ENCODE results near the gene TTBK2.
"Not testable (repeated sequence)": the region's sequence is repeated elsewhere in the genome, so short reads cannot be mapped to it uniquely, and the experiment has no call there.

Gene TTBK2

DNA sequence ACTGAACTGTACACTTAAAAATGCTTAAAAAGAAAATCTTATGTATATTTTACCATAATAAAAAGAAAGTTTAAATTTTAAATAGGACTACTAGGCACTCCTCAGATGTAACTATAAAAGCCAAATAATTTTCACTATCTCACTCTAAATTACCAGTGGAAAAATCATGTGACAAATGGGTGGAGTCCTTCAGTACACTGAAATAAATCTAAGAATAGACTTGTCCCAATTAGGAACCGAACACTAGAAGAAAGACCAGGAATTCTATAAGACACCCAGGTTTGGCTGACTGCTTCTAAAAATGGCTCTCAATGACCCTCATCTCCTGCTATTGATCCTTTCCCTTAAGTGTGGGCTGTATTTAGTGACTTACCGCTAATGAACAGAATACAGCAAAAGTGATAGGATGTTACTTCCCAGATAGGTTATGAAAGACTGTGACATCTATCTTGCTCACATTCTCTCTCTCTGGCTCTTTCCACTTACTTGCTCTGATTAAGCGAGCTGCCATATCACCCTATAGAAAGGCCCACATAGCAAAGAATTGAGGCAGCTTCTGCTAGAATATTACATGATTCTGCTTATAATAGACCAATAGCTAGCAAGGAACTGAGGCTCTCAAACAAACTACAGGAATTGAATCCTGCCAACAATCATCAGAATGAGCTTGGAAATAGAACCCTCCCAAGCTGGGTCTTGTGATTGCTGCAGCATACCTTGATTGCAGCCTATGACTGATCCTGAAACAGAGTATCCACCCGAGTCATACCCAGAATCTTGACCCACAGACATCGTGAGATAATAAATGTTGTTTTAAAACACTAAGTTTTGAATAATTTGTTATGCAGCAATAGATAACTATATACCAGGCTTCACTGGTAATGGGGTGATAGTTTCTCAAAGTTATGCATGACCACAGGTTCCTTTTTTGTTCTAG lies 16.9 kb downstream of the TTBK2 start:
- H3K4me3 ChIP-seq (replicated peaks; ENCODE audit: insufficient read depth, low read length), result no peak overlapping the region
- no peak for TF ChIP-seq SPI1 (IDR thresholded peaks at IDR 0.05; ENCODE audit: borderline replicate concordance, low read depth)
- no peak for TF ChIP-seq POLR2AphosphoS5 (IDR thresholded peaks at IDR 0.05; ENCODE audit: low read depth)
- H3K27me3 ChIP-seq (ENCODE audit: insufficient read depth, poor library complexity, severe bottlenecking), result no peaks in the 10 kb centered on the region
- H3K27ac ChIP-seq (replicated peaks), result no peak overlapping the region
- DNase-seq (ENCODE audit: low read depth in 1 of 2, low spot score in 1 of 2), result no peak

GRCh38 chr15:42893911-42894310 lies 26.7 kb downstream of the TTBK2 start:
- not testable (repeated sequence) for H3K4me3 ChIP-seq (replicated peaks; ENCODE audit: insufficient read depth, low read length); H3K27me3 ChIP-seq (ENCODE audit: insufficient read depth, poor library complexity, severe bottlenecking); DNase-seq (ENCODE audit: low read depth in 1 of 2, low spot score in 1 of 2); H3K27ac ChIP-seq (replicated peaks)

DNA sequence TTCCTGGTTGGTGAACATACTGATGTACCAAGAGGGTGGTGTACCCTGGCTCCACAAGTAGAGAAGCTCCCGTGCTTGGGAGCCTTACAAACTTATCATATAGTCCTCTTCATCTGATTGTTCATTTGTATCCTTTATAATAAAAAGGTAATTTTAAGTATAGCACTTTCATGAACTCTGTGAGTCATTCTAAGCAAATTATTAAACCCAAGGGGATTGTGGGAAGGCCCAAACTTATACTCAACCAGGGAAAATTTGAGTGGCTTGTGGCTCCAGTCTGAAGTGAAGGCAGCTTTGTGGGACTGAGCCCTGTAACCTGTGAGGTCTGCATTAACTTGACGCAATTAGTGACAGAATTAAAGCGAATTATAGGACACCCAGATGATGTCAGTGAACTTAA lies 29.0 kb downstream of the TTBK2 start:
- no peak overlapping the region for H3K4me3 ChIP-seq (replicated peaks; ENCODE audit: insufficient read depth, low read length)
- no peak for DNase-seq (ENCODE audit: low read depth in 1 of 2, low spot score in 1 of 2)

DNA sequence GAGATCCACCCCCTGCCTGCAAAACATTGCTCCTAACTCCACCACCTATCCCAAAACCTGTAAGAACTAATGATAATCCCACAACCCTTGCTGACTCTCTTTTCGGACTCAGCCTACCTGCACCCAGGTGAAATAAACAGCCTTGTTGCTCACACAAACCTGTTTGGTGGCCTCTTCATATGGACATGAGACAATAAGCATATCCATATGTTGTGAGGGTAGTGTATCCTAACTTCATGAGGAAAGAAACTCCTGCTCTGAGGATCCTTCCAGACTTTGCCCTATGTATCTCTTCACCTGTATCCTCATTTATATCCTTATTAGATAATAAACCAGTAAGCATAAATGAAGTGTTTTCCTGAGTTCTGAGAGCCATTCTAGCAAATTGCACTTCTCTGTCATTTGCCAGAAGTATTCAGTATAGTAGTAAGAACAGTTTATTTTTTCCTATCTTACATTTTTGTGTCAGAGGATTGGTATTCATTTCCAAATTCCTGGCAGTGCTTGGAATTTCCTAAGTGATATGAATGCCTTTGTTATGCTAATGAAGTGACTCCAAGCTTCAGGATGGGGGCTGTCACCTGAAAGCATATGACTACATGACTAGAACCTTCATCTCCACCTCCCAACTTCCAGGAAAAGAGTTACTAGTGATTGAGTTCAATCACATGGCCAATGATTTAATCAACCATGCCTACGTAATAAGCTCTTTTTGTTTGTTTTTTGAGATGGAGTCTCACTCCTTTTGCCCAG lies 30.2 kb downstream of the TTBK2 start:
- TF ChIP-seq GABPA (IDR thresholded peaks at IDR 0.05; ENCODE audit: low read depth), result no peak
- no peak for TF ChIP-seq SPI1 (IDR thresholded peaks at IDR 0.05; ENCODE audit: borderline replicate concordance, low read depth)
- TF ChIP-seq, protein P1, sequence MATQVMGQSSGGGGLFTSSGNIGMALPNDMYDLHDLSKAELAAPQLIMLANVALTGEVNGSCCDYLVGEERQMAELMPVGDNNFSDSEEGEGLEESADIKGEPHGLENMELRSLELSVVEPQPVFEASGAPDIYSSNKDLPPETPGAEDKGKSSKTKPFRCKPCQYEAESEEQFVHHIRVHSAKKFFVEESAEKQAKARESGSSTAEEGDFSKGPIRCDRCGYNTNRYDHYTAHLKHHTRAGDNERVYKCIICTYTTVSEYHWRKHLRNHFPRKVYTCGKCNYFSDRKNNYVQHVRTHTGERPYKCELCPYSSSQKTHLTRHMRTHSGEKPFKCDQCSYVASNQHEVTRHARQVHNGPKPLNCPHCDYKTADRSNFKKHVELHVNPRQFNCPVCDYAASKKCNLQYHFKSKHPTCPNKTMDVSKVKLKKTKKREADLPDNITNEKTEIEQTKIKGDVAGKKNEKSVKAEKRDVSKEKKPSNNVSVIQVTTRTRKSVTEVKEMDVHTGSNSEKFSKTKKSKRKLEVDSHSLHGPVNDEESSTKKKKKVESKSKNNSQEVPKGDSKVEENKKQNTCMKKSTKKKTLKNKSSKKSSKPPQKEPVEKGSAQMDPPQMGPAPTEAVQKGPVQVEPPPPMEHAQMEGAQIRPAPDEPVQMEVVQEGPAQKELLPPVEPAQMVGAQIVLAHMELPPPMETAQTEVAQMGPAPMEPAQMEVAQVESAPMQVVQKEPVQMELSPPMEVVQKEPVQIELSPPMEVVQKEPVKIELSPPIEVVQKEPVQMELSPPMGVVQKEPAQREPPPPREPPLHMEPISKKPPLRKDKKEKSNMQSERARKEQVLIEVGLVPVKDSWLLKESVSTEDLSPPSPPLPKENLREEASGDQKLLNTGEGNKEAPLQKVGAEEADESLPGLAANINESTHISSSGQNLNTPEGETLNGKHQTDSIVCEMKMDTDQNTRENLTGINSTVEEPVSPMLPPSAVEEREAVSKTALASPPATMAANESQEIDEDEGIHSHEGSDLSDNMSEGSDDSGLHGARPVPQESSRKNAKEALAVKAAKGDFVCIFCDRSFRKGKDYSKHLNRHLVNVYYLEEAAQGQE (IDR thresholded peaks at IDR 0.05; ENCODE audit: insufficient replicate concordance, low read depth), result no peak
- TF ChIP-seq, protein P2, sequence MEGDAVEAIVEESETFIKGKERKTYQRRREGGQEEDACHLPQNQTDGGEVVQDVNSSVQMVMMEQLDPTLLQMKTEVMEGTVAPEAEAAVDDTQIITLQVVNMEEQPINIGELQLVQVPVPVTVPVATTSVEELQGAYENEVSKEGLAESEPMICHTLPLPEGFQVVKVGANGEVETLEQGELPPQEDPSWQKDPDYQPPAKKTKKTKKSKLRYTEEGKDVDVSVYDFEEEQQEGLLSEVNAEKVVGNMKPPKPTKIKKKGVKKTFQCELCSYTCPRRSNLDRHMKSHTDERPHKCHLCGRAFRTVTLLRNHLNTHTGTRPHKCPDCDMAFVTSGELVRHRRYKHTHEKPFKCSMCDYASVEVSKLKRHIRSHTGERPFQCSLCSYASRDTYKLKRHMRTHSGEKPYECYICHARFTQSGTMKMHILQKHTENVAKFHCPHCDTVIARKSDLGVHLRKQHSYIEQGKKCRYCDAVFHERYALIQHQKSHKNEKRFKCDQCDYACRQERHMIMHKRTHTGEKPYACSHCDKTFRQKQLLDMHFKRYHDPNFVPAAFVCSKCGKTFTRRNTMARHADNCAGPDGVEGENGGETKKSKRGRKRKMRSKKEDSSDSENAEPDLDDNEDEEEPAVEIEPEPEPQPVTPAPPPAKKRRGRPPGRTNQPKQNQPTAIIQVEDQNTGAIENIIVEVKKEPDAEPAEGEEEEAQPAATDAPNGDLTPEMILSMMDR (IDR thresholded peaks at IDR 0.05; ENCODE audit: insufficient read depth, low read length), result no peak
- TF ChIP-seq POLR2AphosphoS5 (IDR thresholded peaks at IDR 0.05; ENCODE audit: low read depth), result no peak

More for the DNA sequence above, 29.0 kb downstream of the TTBK2 start:
- TF ChIP-seq SPI1 (IDR thresholded peaks at IDR 0.05; ENCODE audit: borderline replicate concordance, low read depth), result no peak
- no peak overlapping the region for H3K27ac ChIP-seq (replicated peaks)
- H3K27me3 ChIP-seq (ENCODE audit: insufficient read depth, poor library complexity, severe bottlenecking), result no peaks in the 10 kb centered on the region

DNA sequence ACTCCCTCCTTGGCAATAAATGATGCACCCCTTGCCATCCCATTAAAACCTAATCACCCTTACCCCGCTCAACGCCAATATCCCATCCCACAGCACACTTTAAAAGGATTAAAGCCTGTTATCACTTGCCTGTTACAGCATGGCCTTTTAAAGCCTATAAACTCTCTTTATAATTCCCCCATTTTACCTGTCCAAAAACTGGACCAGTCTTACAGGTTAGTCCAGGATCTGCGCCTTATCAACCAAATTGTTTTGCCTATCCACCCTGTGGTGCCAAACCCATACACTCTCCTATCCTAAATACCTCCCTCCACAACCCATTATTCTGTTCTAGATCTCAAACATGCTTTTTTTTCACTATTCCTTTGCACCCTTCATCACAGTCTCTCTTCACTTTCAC lies 33.2 kb downstream of the TTBK2 start:
- not testable (repeated sequence) for H3K27ac ChIP-seq (replicated peaks); H3K27me3 ChIP-seq (ENCODE audit: insufficient read depth, poor library complexity, severe bottlenecking); H3K4me3 ChIP-seq (replicated peaks; ENCODE audit: insufficient read depth, low read length); DNase-seq (ENCODE audit: low read depth in 1 of 2, low spot score in 1 of 2)

More for the DNA sequence above, 30.2 kb downstream of the TTBK2 start:
- Histone ChIP-seq H3K27me3 (ENCODE audit: insufficient read depth, poor library complexity, severe bottlenecking) (no peaks in the 10 kb centered on the region), H3K27ac (replicated peaks) (no peak overlapping the region), H3K4me3 (replicated peaks; ENCODE audit: insufficient read depth, low read length) (no peak overlapping the region)
- DNase-seq (ENCODE audit: low read depth in 1 of 2, low spot score in 1 of 2), result no peak

DNA sequence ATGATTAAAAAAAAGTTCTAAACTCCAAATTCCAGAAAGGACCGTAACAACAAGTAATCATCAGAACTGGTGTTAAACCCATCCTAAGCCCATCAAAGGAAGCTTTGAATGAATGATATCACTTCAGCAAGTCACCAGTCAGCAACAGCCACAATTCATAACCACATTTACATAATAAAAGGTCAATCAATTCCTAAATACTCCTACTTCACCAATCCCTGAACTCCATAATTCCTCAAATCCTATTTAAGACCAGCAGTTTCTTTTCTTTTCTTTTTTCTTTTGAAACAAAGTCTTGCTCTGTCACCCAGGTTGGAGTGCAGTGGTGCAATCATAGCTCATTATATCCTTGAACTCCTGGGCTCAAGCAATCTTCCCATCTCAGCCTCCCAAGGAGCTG lies 40.5 kb downstream of the TTBK2 start:
- H3K27ac ChIP-seq (replicated peaks), result no peak overlapping the region
- DNase-seq (ENCODE audit: low read depth in 1 of 2, low spot score in 1 of 2), result no peak
- no peak overlapping the region for H3K4me3 ChIP-seq (replicated peaks; ENCODE audit: insufficient read depth, low read length)
- TF ChIP-seq POLR2AphosphoS5 (IDR thresholded peaks at IDR 0.05; ENCODE audit: low read depth), result no peak
- TF ChIP-seq SPI1 (IDR thresholded peaks at IDR 0.05; ENCODE audit: borderline replicate concordance, low read depth), result no peak
- TF ChIP-seq, protein P1 (IDR thresholded peaks at IDR 0.05; ENCODE audit: insufficient replicate concordance, low read depth), result no peak
- H3K27me3 ChIP-seq (ENCODE audit: insufficient read depth, poor library complexity, severe bottlenecking), result no peaks in the 10 kb centered on the region
